Esophagus muscularis mucosa (tissue), 4 donors: ENCODE data around the gene PKP1. TPM values are rescaled to one million over a fixed set of nuclear protein-coding genes. Genes with fewer than 3 reads are reported as not detected.

ENCODE experiments used
- DNase-seq: peaks from one replicate; pipeline ENCODE4 v3.0.0-alpha.2; 2017; ENCODE audit errors: extremely low spot score
- H3K27ac ChIP-seq, 4 donors: fragments of 200-600 bp; sonication (generic); replicated peaks in 1 of 4; 1 replicate in 3 of 4; 2 replicates in 1 of 4; pipeline ENCODE4 v1.5.1; 2016 to 2019; ENCODE audit warnings: mild to moderate bottlenecking in 1 of 4
- H3K27me3 ChIP-seq, 4 donors: fragments of 200-600 bp; sonication (generic); one replicate each; pipeline versions ENCODE4 v1.5.1 to v1.6.0; 2016 to 2019
- H3K36me3 ChIP-seq, 4 donors: fragments of 200-600 bp; sonication (generic); one replicate each; pipeline ENCODE4 v1.5.1; 2016 to 2019
- H3K4me1 ChIP-seq, 4 donors: fragments of 200-600 bp; sonication (generic); one replicate each; pipeline ENCODE4 v1.5.1; 2016 to 2019
- H3K4me3 ChIP-seq, 4 donors: fragments of 200-600 bp; sonication (generic); 1 replicate in 2 of 4; 2 replicates in 2 of 4; pipeline ENCODE4 v1.5.1; 2016 to 2019; ENCODE audit warnings: mild to moderate bottlenecking in 4 of 4, moderate library complexity in 1 of 4
- H3K9me3 ChIP-seq, 4 donors: fragments of 200-600 bp; sonication (generic); 1 replicate in 3 of 4; 2 replicates in 1 of 4; pipeline ENCODE4 v1.5.1; 2016 to 2019
- CTCF ChIP-seq, 3 experiments: fragments of 200-600 bp in 2 of 3; fragments of 450-650 bp in 1 of 3; sonication (generic) in 2 of 3; IDR thresholded peaks; one replicate each; pipeline ENCODE4 v1.5.1; 2017 to 2019; ENCODE audit warnings: antibody characterized with exemption in 3 of 3, mild to moderate bottlenecking in 2 of 3, moderate library complexity in 1 of 3
- EP300 ChIP-seq: sonication (generic); formaldehyde crosslinking; IDR thresholded peaks from one replicate; pipeline ENCODE4 v1.6.1; 2017; ENCODE audit warnings: antibody characterized with exemption
- POLR2A ChIP-seq: fragments of 450-650 bp; IDR thresholded peaks from one replicate; pipeline ENCODE4 v1.6.1; 2017; ENCODE audit warnings: antibody characterized with exemption, moderate library complexity, mild to moderate bottlenecking, low read depth
- POLR2AphosphoS5 ChIP-seq, 2 donors: sonication (generic); formaldehyde crosslinking; IDR thresholded peaks; one replicate each; pipeline ENCODE4 v1.6.1; 2017; ENCODE audit warnings: antibody characterized with exemption in 2 of 2
- WGBS: methylation state at CpG from one replicate; pipeline ENCODE4 v1.1.5; 2018; 5-methylcytosine and 5-hydroxymethylcytosine counted together
- intact Hi-C: fragments of 100-400 bp; cut with DNase I; formaldehyde crosslinking; loops from one replicate; pipeline ENCODE4 v1.15.1; 2023
- total RNA-seq, 4 donors: library from RNA; depleted of rRNA; stranded (reverse); fragments of >200 nt; gene quantifications; one replicate each; pipeline versions ENCODE4 v1.1.0 to v1.2.1, GENCODE V29; 2016

The PKP1 gene
- total RNA-seq, 4 donors from 2014 or later: 0.50 to 1.9 (median 1.3) TPM

GRCh38 chr1:201376464-201377374 lies 93.4 kb downstream of the PKP1 start:
- DNase-seq: no peak
- Histone ChIP-seq H3K27ac (no peak overlapping the region), H3K9me3 (no peaks in the 10 kb centered on the region), H3K36me3 (peaks cover 0 to 46% (median 0%) of the 10 kb centered on the region in 4 donors), H3K4me1 (peaks cover 0 to 18% (median 0%) of the 10 kb centered on the region in 4 donors), H3K4me3 (no peak overlapping the region), H3K27me3 (peaks cover 0 to 42% (median 0%) of the 10 kb centered on the region in 4 donors)
- TF ChIP-seq EP300 (no peak), CTCF (IDR thresholded peaks at IDR 0.05) (peak in 1 of 3 experiments; percentile 5)
- intact Hi-C loops: no loop called here
- WGBS: 46% methylated on average over 8 of the region's 11 CpGs

- no peak for TF ChIP-seq POLR2AphosphoS5 (IDR thresholded peaks at IDR 0.05)
- TF ChIP-seq CTCF (IDR thresholded peaks at IDR 0.05): no peak
- TF ChIP-seq POLR2A: no peak
- no peak for TF ChIP-seq EP300
- no peak for DNase-seq
- WGBS: 63% methylated on average over 8 of the region's 9 CpGs
- Histone ChIP-seq H3K27ac (no peak within 1 kb of the TSS), H3K9me3 (no peaks in the 10 kb centered on the region), H3K36me3 (peaks cover 0 to 36% (median 0%) of the 10 kb centered on the region in 4 donors), H3K27me3 (peaks cover 0 to 32% (median 0%) of the 10 kb centered on the region in 4 donors), H3K4me1 (peaks cover 0 to 18% (median 0%) of the 10 kb centered on the region in 4 donors), H3K4me3 (no peak within 1 kb of the TSS)
- intact Hi-C loops: no loop called here
Observed at GRCh38 chr1:201377611-201378092, 94.3 kb downstream of the PKP1 start, which contains the start of gene TNNT2. Gene TNNT2 (minus strand): TSS chr1:201377680. CDS start chr1:201373254, 4,426 bp downstream.

- H3K27ac ChIP-seq: no peak overlapping the region
- H3K9me3 ChIP-seq: no peaks in the 10 kb centered on the region
- intact Hi-C loops: no loop called here
- H3K27me3 ChIP-seq: peaks cover 0 to 27% (median 0%) of the 10 kb centered on the region in 4 donors
- TF ChIP-seq POLR2A: no peak
- no peak for TF ChIP-seq CTCF (IDR thresholded peaks at IDR 0.05)
- TF ChIP-seq POLR2AphosphoS5 (IDR thresholded peaks at IDR 0.05): no peak
- no peak for TF ChIP-seq EP300
- DNase-seq: no peak
- WGBS: 94% methylated on average over 5 of the region's 6 CpGs
- peaks cover 0 to 25% (median 0%) of the 10 kb centered on the region in 4 donors for H3K36me3 ChIP-seq
- peaks cover 0 to 18% (median 0%) of the 10 kb centered on the region in 4 donors for H3K4me1 ChIP-seq
- H3K4me3 ChIP-seq: no peak overlapping the region
Observed at GRCh38 chr1:201378804-201379203, 95.5 kb downstream of the PKP1 start.

- H3K9me3 ChIP-seq: no peaks in the 10 kb centered on the region
- TF ChIP-seq POLR2A: no peak
- no peak for TF ChIP-seq CTCF (IDR thresholded peaks at IDR 0.05)
- no peak for TF ChIP-seq EP300
- TF ChIP-seq POLR2AphosphoS5 (IDR thresholded peaks at IDR 0.05): no peak
- peaks cover 0 to 21% (median 0%) of the 10 kb centered on the region in 4 donors for H3K4me1 ChIP-seq
- H3K27me3 ChIP-seq: peaks cover 0 to 30% (median 0%) of the 10 kb centered on the region in 4 donors
- intact Hi-C loops: no loop called here
- peaks cover 0 to 20% (median 0%) of the 10 kb centered on the region in 4 donors for H3K36me3 ChIP-seq
- WGBS: 93% methylated on average over 9 of the region's 9 CpGs
- H3K4me3 ChIP-seq: no peak overlapping the region
- DNase-seq: no peak
- no peak overlapping the region for H3K27ac ChIP-seq
Observed at GRCh38 chr1:201379733-201380242, 96.5 kb downstream of the PKP1 start.
